Hepatocyte (in vitro differentiated cells): ENCODE data around the gene TSR3.

Experiments used
- CTCF ChIP-seq: fragments of 200-600 bp; sonication (generic); IDR thresholded peaks from 2 replicates; pipeline ENCODE4 v1.5.1; 2016; ENCODE audit warnings: antibody characterized with exemption, mild to moderate bottlenecking; ENCODE audit not compliant: poor library complexity
- EZH2 ChIP-seq: fragments of 200-600 bp; sonication (generic); IDR thresholded peaks from 2 replicates; pipeline ENCODE4 v1.6.1; 2016; ENCODE audit warnings: antibody characterized with exemption, mild to moderate bottlenecking, borderline replicate concordance

GRCh38 chr16:1357906-1358566 lies 6.4 kb upstream of the TSR3 start:
- TF ChIP-seq CTCF (no peak), EZH2 (no peak)
